ENCODE results near the gene CLIP4. TPM values are rescaled to one million over a fixed set of nuclear protein-coding genes. Genes with fewer than 3 reads are reported as not detected.

The CLIP4 gene
- polyA plus RNA-seq, 1 experiment: 71.4 TPM

DNA sequence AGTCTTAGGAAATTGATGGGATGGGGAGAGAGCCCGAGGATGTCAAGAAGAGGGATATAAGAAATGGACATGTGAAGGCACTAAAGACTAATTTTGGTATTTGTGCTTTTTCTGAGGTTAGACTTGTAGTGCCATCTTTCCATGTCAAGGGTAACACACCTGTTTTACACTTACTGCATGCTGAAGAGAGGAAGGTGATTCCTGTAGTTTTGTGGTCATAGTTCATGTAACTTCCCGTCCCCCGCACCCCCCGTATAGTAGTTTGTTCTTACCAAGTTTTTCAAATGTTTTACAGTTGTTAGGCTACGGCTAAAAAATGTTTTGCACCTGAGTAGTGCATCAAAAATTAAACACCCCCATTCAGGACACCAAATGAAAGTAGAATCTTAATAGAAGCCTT is 73.8 kb downstream of the CLIP4 start:
- TF ChIP-seq, protein P1, sequence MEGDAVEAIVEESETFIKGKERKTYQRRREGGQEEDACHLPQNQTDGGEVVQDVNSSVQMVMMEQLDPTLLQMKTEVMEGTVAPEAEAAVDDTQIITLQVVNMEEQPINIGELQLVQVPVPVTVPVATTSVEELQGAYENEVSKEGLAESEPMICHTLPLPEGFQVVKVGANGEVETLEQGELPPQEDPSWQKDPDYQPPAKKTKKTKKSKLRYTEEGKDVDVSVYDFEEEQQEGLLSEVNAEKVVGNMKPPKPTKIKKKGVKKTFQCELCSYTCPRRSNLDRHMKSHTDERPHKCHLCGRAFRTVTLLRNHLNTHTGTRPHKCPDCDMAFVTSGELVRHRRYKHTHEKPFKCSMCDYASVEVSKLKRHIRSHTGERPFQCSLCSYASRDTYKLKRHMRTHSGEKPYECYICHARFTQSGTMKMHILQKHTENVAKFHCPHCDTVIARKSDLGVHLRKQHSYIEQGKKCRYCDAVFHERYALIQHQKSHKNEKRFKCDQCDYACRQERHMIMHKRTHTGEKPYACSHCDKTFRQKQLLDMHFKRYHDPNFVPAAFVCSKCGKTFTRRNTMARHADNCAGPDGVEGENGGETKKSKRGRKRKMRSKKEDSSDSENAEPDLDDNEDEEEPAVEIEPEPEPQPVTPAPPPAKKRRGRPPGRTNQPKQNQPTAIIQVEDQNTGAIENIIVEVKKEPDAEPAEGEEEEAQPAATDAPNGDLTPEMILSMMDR (IDR thresholded peaks at IDR 0.05; ENCODE audit: low read depth, low read length): no peak
- H3K9me3 ChIP-seq (ENCODE audit: control insufficient read depth, insufficient read depth, low read length): no peaks in the 10 kb centered on the region
- ChIA-PET POLR2A (no interaction called here), CTCF (no interaction called here)
- no peak overlapping the region for H3K4me3 ChIP-seq (ENCODE audit: low read depth, low read length)
- H3K27me3 ChIP-seq (ENCODE audit: control insufficient read depth, insufficient read depth, low read length): no peaks in the 10 kb centered on the region
- H3K27ac ChIP-seq (ENCODE audit: low read depth, low read length): no peak overlapping the region
- DNase-seq (ENCODE audit: low read depth, low spot score): no peak

DNA sequence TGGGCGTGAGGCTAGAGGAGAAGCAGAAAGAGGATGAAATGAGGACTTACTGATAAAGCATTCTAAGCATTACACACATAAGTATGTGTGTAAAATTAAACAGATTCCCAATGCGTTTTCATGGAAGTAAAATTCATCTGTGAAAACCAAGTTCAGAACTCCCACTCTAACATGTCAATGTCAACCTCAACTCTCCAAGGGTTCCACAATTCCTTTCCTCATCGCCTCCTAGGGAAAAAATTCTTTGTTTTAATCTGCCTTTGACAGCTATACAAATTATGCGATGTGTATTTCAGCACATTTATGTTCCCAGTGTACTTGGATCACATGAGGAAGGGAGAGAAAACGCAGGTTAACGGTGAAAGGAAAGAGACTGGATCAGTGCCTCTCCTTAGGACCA is 76.6 kb downstream of the CLIP4 start:
- Histone ChIP-seq H3K27ac (ENCODE audit: low read depth, low read length) (no peak overlapping the region), H3K9me3 (ENCODE audit: control insufficient read depth, insufficient read depth, low read length) (no peaks in the 10 kb centered on the region), H3K4me3 (ENCODE audit: low read depth, low read length) (no peak overlapping the region), H3K27me3 (ENCODE audit: control insufficient read depth, insufficient read depth, low read length) (no peaks in the 10 kb centered on the region)
- CTCF ChIA-PET: no interaction called here
- POLR2A ChIA-PET: no interaction called here
- TF ChIP-seq, protein P1 (IDR thresholded peaks at IDR 0.05; ENCODE audit: low read depth, low read length): no peak
- DNase-seq (ENCODE audit: low read depth, low spot score): no peak

- no peak overlapping the region for H3K4me3 ChIP-seq (ENCODE audit: low read depth, low read length)
- H3K27me3 ChIP-seq (ENCODE audit: control insufficient read depth, insufficient read depth, low read length): no peaks in the 10 kb centered on the region
- POLR2A ChIA-PET: no interaction called here
- DNase-seq (ENCODE audit: low read depth, low spot score): no peak
- H3K9me3 ChIP-seq (ENCODE audit: control insufficient read depth, insufficient read depth, low read length): no peaks in the 10 kb centered on the region
- H3K27ac ChIP-seq (ENCODE audit: low read depth, low read length): no peak overlapping the region
- TF ChIP-seq, protein P1 (IDR thresholded peaks at IDR 0.05; ENCODE audit: low read depth, low read length): no peak
- CTCF ChIA-PET: interaction anchor here (1.9 kb wide), 1 partner anchor 234 kb away, joined by 5 read pairs; no protein-coding TSS in a partner anchor
Observed at GRCh38 chr2:29192526-29192925, 77.3 kb downstream of the CLIP4 start.

DNA sequence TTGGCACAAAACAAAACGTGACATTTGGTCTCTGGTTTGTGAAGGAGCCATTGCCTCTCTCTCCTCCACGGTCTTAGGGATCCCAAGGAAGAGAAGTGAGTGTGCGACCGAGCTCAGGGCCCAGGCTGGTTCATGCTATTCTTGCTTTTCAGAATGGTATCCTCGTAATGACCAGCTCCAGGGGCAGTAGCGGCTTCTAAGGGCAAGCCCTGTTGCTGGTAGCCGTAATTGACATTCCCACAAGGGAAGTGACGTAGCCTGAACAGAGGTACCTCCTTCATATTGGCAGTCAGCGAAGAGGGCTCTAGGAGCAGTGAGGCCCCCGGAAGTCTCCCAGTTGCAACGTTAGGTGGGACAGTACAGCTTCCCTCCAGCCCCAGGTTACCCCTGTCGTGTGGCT is 77.9 kb downstream of the CLIP4 start:
- DNase-seq (ENCODE audit: low read depth, low spot score): no peak
- Histone ChIP-seq H3K9me3 (ENCODE audit: control insufficient read depth, insufficient read depth, low read length) (no peaks in the 10 kb centered on the region), H3K4me3 (ENCODE audit: low read depth, low read length) (no peak overlapping the region), H3K27ac (ENCODE audit: low read depth, low read length) (no peak overlapping the region), H3K27me3 (ENCODE audit: control insufficient read depth, insufficient read depth, low read length) (no peaks in the 10 kb centered on the region)
- TF ChIP-seq, protein P1 (IDR thresholded peaks at IDR 0.05; ENCODE audit: low read depth, low read length): no peak
- POLR2A ChIA-PET: no interaction called here
- CTCF ChIA-PET: interaction anchor here (1.9 kb wide), 1 partner anchor 234 kb away, joined by 5 read pairs; no protein-coding TSS in a partner anchor

GRCh38 chr2:29193681-29194080 is 78.5 kb downstream of the CLIP4 start:
- Histone ChIP-seq H3K4me3 (ENCODE audit: low read depth, low read length) (no peak overlapping the region), H3K9me3 (ENCODE audit: control insufficient read depth, insufficient read depth, low read length) (no peaks in the 10 kb centered on the region), H3K27ac (ENCODE audit: low read depth, low read length) (no peak overlapping the region), H3K27me3 (ENCODE audit: control insufficient read depth, insufficient read depth, low read length) (no peaks in the 10 kb centered on the region)
- TF ChIP-seq, protein P1 (IDR thresholded peaks at IDR 0.05; ENCODE audit: low read depth, low read length): no peak
- ChIA-PET CTCF (interaction anchor here (1.9 kb wide), 1 partner anchor 235 kb away, joined by 5 read pairs; no protein-coding TSS in a partner anchor), POLR2A (interaction anchor here (1.1 kb wide), 1 partner anchor 30 kb away, joined by 6 read pairs; no protein-coding TSS in a partner anchor)
- no peak for DNase-seq (ENCODE audit: low read depth, low spot score)
